HFFc6 (cell line): Measurements from ENCODE around the gene CHD3. TPM values are rescaled to one million over a fixed set of nuclear protein-coding genes. Genes with fewer than 3 reads are reported as not detected.

Source experiments
- DNase-seq: peaks from one replicate; pipeline ENCODE4 v3.0.0-alpha.2; 2018
- H3K27ac Mint-ChIP-seq: 2 replicates; pipeline ENCODE4 v1.8.0; 2020; ENCODE audit warnings: mild to moderate bottlenecking, mixed read lengths
- H3K27me3 Mint-ChIP-seq: 2 replicates; pipeline ENCODE4 v1.8.0; 2021; ENCODE audit warnings: mild to moderate bottlenecking, moderate library complexity, mixed read lengths; ENCODE audit not compliant: insufficient read depth
- H3K36me3 Mint-ChIP-seq: 2 replicates; pipeline ENCODE4 v1.8.0; 2021; ENCODE audit warnings: low read depth, mixed read lengths
- H3K4me1 Mint-ChIP-seq: 2 replicates; pipeline ENCODE4 v1.8.0; 2020; ENCODE audit warnings: low read depth, mixed read lengths
- H3K4me3 Mint-ChIP-seq: 2 replicates; pipeline ENCODE4 v1.8.0; 2020; ENCODE audit warnings: mild to moderate bottlenecking, moderate library complexity, mixed read lengths
- H3K9me3 Mint-ChIP-seq: 2 replicates; pipeline ENCODE4 v1.8.0; 2020; ENCODE audit warnings: mild to moderate bottlenecking, mixed read lengths
- total RNA-seq, 6 experiments: library from RNA; stranded (reverse); fragmentation: NEBNext Ultra II Directional; extraction: Animal tissue kit (Norgen Biotek cat#: 25700); gene quantifications; 2 replicates in 1 of 6; 3 replicates in 5 of 6; pipeline ENCODE4 v1.2.3, GENCODE V29; 2021
- TF ChIP-seq, protein P1 (sequence below): fragments of 200-600 bp; sonication (generic); IDR thresholded peaks from 2 replicates; pipeline ENCODE4 v1.5.0; 2021; ENCODE audit warnings: antibody characterized with exemption, mild to moderate bottlenecking

CHD3 gene
- total RNA-seq, 6 experiments from 2014 or later: 83.3 to 112 (median 110) TPM

DNA sequence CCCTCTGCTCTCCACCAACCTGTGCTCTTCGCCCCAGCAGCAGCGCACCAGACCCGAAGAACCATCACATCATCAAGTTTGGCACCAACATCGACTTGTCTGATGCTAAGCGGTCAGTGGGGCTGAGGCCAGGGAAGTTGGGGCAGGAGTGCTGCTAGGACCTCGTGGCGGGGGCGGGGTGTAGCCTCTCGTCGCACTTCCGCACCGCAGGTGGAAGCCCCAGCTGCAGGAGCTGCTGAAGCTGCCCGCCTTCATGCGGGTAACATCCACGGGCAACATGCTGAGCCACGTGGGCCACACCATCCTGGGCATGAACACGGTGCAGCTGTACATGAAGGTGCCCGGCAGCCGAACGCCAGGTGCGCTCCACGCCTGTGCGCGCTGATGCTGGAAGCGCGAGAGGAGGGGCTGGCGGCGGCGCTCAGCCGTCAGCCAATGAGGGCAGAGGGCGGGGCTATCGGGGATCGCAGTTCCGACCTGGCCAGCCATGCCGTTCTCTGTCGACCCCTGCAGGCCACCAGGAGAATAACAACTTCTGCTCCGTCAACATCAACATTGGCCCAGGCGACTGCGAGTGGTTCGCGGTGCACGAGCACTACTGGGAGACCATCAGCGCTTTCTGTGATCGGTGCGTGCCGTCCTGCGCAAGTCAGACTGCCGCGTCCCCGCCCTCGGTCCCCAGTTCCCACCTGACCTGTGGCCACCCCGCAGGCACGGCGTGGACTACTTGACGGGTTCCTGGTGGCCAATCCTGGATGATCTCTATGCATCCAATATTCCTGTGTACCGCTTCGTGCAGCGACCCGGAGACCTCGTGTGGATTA is 36.9 kb upstream of the CHD3 start:
- Mint-ChIP-seq H3K9me3 (no peaks in the 10 kb centered on the region), H3K4me3 (no peak overlapping the region), H3K36me3 (peaks cover 14% of the 10 kb centered on the region; the same call in 1 of the 2 replicates), H3K4me1 (no peaks in the 10 kb centered on the region), H3K27me3 (no peaks in the 10 kb centered on the region; the same call in 1 of the 2 replicates), H3K27ac (no peak overlapping the region; the same call in 1 of the 2 replicates)
- TF ChIP-seq, protein P1, sequence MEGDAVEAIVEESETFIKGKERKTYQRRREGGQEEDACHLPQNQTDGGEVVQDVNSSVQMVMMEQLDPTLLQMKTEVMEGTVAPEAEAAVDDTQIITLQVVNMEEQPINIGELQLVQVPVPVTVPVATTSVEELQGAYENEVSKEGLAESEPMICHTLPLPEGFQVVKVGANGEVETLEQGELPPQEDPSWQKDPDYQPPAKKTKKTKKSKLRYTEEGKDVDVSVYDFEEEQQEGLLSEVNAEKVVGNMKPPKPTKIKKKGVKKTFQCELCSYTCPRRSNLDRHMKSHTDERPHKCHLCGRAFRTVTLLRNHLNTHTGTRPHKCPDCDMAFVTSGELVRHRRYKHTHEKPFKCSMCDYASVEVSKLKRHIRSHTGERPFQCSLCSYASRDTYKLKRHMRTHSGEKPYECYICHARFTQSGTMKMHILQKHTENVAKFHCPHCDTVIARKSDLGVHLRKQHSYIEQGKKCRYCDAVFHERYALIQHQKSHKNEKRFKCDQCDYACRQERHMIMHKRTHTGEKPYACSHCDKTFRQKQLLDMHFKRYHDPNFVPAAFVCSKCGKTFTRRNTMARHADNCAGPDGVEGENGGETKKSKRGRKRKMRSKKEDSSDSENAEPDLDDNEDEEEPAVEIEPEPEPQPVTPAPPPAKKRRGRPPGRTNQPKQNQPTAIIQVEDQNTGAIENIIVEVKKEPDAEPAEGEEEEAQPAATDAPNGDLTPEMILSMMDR: peak; percentile 97
- peak; percentile 60 for DNase-seq

DNA sequence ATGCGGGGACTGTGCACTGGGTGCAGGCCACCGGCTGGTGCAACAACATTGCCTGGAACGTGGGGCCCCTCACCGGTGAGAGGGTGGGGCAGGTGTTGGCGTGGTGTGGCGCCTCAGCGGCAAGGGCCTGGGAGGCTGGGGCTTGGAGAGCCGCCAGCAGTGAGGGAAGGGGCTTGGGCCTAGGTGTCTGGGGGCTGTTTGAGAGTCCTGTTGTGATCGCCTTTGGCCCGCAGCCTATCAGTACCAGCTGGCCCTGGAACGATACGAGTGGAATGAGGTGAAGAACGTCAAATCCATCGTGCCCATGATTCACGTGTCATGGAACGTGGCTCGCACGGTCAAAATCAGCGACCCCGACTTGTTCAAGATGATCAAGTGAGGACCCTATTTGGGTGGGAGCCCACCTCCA is 36.3 kb upstream of the CHD3 start:
- Mint-ChIP-seq H3K4me1 (no peaks in the 10 kb centered on the region), H3K9me3 (no peaks in the 10 kb centered on the region), H3K36me3 (peaks cover 14% of the 10 kb centered on the region; the same call in 1 of the 2 replicates), H3K27ac (no peak overlapping the region; the same call in 1 of the 2 replicates), H3K4me3 (no peak overlapping the region), H3K27me3 (no peaks in the 10 kb centered on the region; the same call in 1 of the 2 replicates)
- TF ChIP-seq, protein P1: no peak
- DNase-seq: no peak

DNA sequence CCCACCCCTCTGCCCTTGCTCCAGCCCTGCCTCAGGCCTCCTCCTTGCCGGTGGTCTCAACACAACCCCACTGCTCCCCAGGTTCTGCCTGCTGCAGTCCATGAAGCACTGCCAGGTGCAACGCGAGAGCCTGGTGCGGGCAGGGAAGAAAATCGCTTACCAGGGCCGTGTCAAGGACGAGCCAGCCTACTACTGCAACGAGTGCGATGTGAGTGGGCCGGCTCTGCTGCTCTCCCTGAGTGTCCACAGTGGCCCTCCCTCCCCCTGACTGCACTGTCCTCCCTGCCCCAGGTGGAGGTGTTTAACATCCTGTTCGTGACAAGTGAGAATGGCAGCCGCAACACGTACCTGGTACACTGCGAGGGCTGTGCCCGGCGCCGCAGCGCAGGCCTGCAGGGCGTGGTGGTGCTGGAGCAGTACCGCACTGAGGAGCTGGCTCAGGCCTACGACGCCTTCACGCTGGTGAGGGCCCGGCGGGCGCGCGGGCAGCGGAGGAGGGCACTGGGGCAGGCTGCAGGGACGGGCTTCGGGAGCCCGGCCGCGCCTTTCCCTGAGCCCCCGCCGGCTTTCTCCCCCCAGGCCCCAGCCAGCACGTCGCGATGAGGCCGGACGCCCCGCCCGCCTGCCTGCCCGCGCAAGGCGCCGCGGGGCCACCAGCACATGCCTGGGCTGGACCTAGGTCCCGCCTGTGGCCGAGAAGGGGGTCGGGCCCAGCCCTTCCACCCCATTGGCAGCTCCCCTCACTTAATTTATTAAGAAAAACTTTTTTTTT is 35.5 kb upstream of the CHD3 start:
- no peak for DNase-seq
- no peak overlapping the region for H3K27ac Mint-ChIP-seq
- H3K4me3 Mint-ChIP-seq: no peak overlapping the region
- TF ChIP-seq, protein P1: no peak
- H3K36me3 Mint-ChIP-seq: peaks cover 14% of the 10 kb centered on the region; the same call in 1 of the 2 replicates
- H3K4me1 Mint-ChIP-seq: no peaks in the 10 kb centered on the region
- H3K9me3 Mint-ChIP-seq: no peaks in the 10 kb centered on the region
- H3K27me3 Mint-ChIP-seq: no peaks in the 10 kb centered on the region; the same call in 1 of the 2 replicates

DNA sequence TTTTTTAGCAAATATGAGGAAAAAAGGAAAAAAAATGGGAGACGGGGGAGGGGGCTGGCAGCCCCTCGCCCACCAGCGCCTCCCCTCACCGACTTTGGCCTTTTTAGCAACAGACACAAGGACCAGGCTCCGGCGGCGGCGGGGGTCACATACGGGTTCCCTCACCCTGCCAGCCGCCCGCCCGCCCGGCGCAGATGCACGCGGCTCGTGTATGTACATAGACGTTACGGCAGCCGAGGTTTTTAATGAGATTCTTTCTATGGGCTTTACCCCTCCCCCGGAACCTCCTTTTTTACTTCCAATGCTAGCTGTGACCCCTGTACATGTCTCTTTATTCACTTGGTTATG is 34.9 kb upstream of the CHD3 start:
- Mint-ChIP-seq H3K27ac (no peak overlapping the region; the same call in 1 of the 2 replicates), H3K36me3 (peaks cover 14% of the 10 kb centered on the region; the same call in 1 of the 2 replicates), H3K9me3 (no peaks in the 10 kb centered on the region), H3K27me3 (peaks cover 2% of the 10 kb centered on the region; the same call in 1 of the 2 replicates), H3K4me3 (no peak overlapping the region), H3K4me1 (no peaks in the 10 kb centered on the region)
- TF ChIP-seq, protein P1: no peak
- no peak for DNase-seq

DNA sequence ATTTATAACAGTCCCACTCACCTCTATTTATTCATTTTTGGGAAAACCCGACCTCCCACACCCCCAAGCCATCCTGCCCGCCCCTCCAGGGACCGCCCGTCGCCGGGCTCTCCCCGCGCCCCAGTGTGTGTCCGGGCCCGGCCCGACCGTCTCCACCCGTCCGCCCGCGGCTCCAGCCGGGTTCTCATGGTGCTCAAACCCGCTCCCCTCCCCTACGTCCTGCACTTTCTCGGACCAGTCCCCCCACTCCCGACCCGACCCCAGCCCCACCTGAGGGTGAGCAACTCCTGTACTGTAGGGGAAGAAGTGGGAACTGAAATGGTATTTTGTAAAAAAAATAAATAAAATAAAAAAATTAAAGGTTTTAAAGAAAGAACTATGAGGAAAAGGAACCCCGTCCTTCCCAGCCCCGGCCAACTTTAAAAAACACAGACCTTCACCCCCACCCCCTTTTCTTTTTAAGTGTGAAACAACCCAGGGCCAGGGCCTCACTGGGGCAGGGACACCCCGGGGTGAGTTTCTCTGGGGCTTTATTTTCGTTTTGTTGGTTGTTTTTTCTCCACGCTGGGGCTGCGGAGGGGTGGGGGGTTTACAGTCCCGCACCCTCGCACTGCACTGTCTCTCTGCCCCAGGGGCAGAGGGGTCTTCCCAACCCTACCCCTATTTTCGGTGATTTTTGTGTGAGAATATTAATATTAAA is 34.4 kb upstream of the CHD3 start:
- H3K27me3 Mint-ChIP-seq: peaks cover 2% of the 10 kb centered on the region
- DNase-seq: no peak
- H3K9me3 Mint-ChIP-seq: no peaks in the 10 kb centered on the region
- TF ChIP-seq, protein P1: no peak
- no peaks in the 10 kb centered on the region for H3K4me1 Mint-ChIP-seq
- peaks cover 14% of the 10 kb centered on the region; the same call in 1 of the 2 replicates for H3K36me3 Mint-ChIP-seq
- no peak overlapping the region; the same call in 1 of the 2 replicates for H3K27ac Mint-ChIP-seq
- no peak overlapping the region for H3K4me3 Mint-ChIP-seq
